D721Med (cell line): Measurements from ENCODE around the gene UGT1A5.

Source experiments
- DNase-seq: peaks from one replicate; pipeline ENCODE4 v3.0.0; 2011; ENCODE audit warnings: low spot score; ENCODE audit not compliant: insufficient read length
- FAIRE-seq: peaks from 2 replicates; lab custom pipeline; 2011; peaks lifted over from hg19 to GRCh38; lab: Jason Lieb, UNC
- CTCF ChIP-seq: IDR thresholded peaks from 2 replicates; pipeline ENCODE4 v1.5.1; 2012; ENCODE audit warnings: mild to moderate bottlenecking, control low read depth; ENCODE audit not compliant: insufficient read depth; ENCODE audit errors: missing control alignments

UGT1A5 gene

GRCh38 chr2:233821196-233821595 is 108.5 kb downstream of the UGT1A5 start:
- DNase-seq (no peak), FAIRE-seq (no peak)
- no peak for TF ChIP-seq CTCF

GRCh38 chr2:233821709-233822100 is 109.0 kb downstream of the UGT1A5 start:
- DNase-seq (no peak), FAIRE-seq (no peak)
- TF ChIP-seq CTCF: no peak

- FAIRE-seq: no peak
- no peak for DNase-seq
- no peak for TF ChIP-seq CTCF
Observed at GRCh38 chr2:233822101-233822771, 109.5 kb downstream of the UGT1A5 start.
